Measurements from ENCODE around the gene SNED1. TPM values are rescaled to one million over a fixed set of nuclear protein-coding genes. Genes with fewer than 3 reads are reported as not detected.
A peak's percentile ranks its signal among the peaks of the same experiment; 100 is the strongest.

Gene SNED1
- total and polyA plus RNA-seq, 7 donors: 0.69 to 37.1 (median 8.3) TPM

GRCh38 chr2:241112046-241112445, 113.6 kb downstream of the SNED1 start:
- TF ChIP-seq POLR2AphosphoS5 (IDR thresholded peaks at IDR 0.05): no peak
- no peak for TF ChIP-seq EP300 (IDR thresholded peaks at IDR 0.05)
- TF ChIP-seq POLR2A (IDR thresholded peaks at IDR 0.05): no peak
- TF ChIP-seq, protein P1, sequence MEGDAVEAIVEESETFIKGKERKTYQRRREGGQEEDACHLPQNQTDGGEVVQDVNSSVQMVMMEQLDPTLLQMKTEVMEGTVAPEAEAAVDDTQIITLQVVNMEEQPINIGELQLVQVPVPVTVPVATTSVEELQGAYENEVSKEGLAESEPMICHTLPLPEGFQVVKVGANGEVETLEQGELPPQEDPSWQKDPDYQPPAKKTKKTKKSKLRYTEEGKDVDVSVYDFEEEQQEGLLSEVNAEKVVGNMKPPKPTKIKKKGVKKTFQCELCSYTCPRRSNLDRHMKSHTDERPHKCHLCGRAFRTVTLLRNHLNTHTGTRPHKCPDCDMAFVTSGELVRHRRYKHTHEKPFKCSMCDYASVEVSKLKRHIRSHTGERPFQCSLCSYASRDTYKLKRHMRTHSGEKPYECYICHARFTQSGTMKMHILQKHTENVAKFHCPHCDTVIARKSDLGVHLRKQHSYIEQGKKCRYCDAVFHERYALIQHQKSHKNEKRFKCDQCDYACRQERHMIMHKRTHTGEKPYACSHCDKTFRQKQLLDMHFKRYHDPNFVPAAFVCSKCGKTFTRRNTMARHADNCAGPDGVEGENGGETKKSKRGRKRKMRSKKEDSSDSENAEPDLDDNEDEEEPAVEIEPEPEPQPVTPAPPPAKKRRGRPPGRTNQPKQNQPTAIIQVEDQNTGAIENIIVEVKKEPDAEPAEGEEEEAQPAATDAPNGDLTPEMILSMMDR (IDR thresholded peaks at IDR 0.05): no peak
- WGBS, 2 donors: 90 to 94% methylated on average over 17 of the region's 17 CpGs

GRCh38 chr2:241112592-241112991, 114.2 kb downstream of the SNED1 start:
- TF ChIP-seq, protein P1 (IDR thresholded peaks at IDR 0.05): no peak
- no peak for TF ChIP-seq POLR2AphosphoS5 (IDR thresholded peaks at IDR 0.05)
- TF ChIP-seq EP300 (IDR thresholded peaks at IDR 0.05): no peak
- TF ChIP-seq POLR2A (IDR thresholded peaks at IDR 0.05): no peak
- DNase-seq: peak; percentile 13

More at GRCh38 chr2:241112046-241112445, 113.6 kb downstream of the SNED1 start:
- Histone ChIP-seq H3K36me3 (no peaks in the 10 kb centered on the region), H3K9me3 (no peaks in the 10 kb centered on the region), H3K4me1 (no peaks in the 10 kb centered on the region), H3K27me3 (no peaks in the 10 kb centered on the region), H3K27ac (no peak overlapping the region), H3K4me3 (no peak overlapping the region)
- intact Hi-C loops (cut with DNase I): no loop called here
- DNase-seq: peak; percentile 15

DNA sequence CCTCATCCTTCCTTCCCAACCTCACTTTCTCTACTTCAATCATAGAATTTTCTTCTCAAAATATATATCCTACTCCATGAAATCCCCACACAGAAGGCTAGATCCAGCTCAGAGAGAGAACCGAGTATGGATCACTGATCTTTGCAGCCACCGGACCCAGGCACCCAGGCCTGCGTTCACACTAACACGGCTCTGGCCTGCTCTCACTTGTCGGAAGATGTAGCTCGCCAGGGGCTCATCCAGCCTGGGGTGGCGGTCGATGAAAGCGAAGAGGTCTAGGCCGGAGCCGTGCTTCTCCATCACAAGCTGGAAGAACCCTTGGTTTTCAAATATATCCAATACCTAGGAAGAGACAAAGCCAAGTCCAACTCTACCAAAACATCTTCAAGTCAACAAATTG, 116.4 kb downstream of the SNED1 start:
- intact Hi-C loops (cut with DNase I): no loop called here
- no peak overlapping the region for H3K27ac ChIP-seq
- H3K27me3 ChIP-seq: no peaks in the 10 kb centered on the region
- WGBS, 2 donors: 94 to 96% methylated on average over 11 of the region's 11 CpGs
- H3K9me3 ChIP-seq: no peaks in the 10 kb centered on the region
- no peaks in the 10 kb centered on the region for H3K4me1 ChIP-seq
- TF ChIP-seq, protein P1 (IDR thresholded peaks at IDR 0.05): no peak
- TF ChIP-seq POLR2AphosphoS5 (IDR thresholded peaks at IDR 0.05) (no peak), EP300 (IDR thresholded peaks at IDR 0.05) (no peak), POLR2A (IDR thresholded peaks at IDR 0.05) (no peak)
- DNase-seq: peak; percentile 14
- H3K4me3 ChIP-seq: no peak overlapping the region
- H3K36me3 ChIP-seq: no peaks in the 10 kb centered on the region

More at GRCh38 chr2:241112592-241112991, 114.2 kb downstream of the SNED1 start:
- Histone ChIP-seq H3K9me3 (no peaks in the 10 kb centered on the region), H3K4me3 (no peak overlapping the region), H3K4me1 (no peaks in the 10 kb centered on the region), H3K36me3 (no peaks in the 10 kb centered on the region), H3K27me3 (no peaks in the 10 kb centered on the region), H3K27ac (no peak overlapping the region)
- intact Hi-C loops (cut with DNase I): no loop called here
- 81% methylated on average over 8 of the region's 8 CpGs for WGBS, 2 donors

DNA sequence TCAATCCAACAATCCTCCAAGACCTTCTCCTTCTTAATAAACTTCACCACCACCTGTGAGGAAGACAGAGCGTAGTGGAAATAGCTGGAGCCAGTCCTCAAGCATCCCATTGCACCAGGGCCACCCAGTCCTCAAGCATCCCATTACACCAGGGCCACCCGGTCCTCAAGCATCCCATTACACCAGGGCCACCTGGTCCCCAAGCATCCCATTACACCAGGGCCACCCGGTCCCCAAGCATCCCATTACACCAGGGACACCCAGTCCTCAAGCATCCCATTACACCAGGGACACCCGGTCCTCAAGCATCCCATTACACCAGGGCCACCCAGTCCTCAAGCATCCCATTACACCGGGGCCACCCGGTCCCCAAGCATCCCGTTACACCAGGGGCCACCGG, 116.9 kb downstream of the SNED1 start:
- no peak overlapping the region for H3K4me3 ChIP-seq
- H3K27ac ChIP-seq: no peak overlapping the region
- WGBS, 2 donors: 73 to 91% methylated on average over 8 of the region's 8 CpGs
- TF ChIP-seq, protein P1 (IDR thresholded peaks at IDR 0.05): no peak
- TF ChIP-seq POLR2A (IDR thresholded peaks at IDR 0.05): no peak
- TF ChIP-seq EP300 (IDR thresholded peaks at IDR 0.05): no peak
- TF ChIP-seq POLR2AphosphoS5 (IDR thresholded peaks at IDR 0.05): no peak
- no peaks in the 10 kb centered on the region for H3K4me1 ChIP-seq
- no peak for DNase-seq
- no peaks in the 10 kb centered on the region for H3K9me3 ChIP-seq
- intact Hi-C loops (cut with DNase I): no loop called here
- no peaks in the 10 kb centered on the region for H3K27me3 ChIP-seq
- H3K36me3 ChIP-seq: no peaks in the 10 kb centered on the region

All from sigmoid colon (tissue), 7 donors.